Liver (tissue), 9 donors: ENCODE data around the gene DGKH. TPM values are rescaled to one million over a fixed set of nuclear protein-coding genes. Genes with fewer than 3 reads are reported as not detected.

Source experiments
- DNase-seq: peaks from one replicate; pipeline ENCODE4 v3.0.0-alpha.2; 2017; ENCODE audit warnings: low spot score
- H3K27ac ChIP-seq, 2 donors: one replicate each; pipeline ENCODE4 v1.7.0; 2013; ENCODE audit warnings: inconsistent platforms in 2 of 2, low read length in 2 of 2, control low read depth in 1 of 2, low read depth in 1 of 2, mild to moderate bottlenecking in 1 of 2
- H3K27me3 ChIP-seq, 4 donors: one replicate each; pipeline versions ENCODE4 v1.6.1 to v1.7.0; 2013; ENCODE audit warnings: low read length in 3 of 4, inconsistent platforms in 1 of 4, mild to moderate bottlenecking in 1 of 4, moderate library complexity in 1 of 4; ENCODE audit not compliant: control insufficient read depth in 4 of 4, insufficient read depth in 4 of 4
- H3K36me3 ChIP-seq, 4 donors: one replicate each; pipeline versions ENCODE4 v1.6.1 to v1.7.0; 2013; ENCODE audit warnings: low read length in 3 of 4, mild to moderate bottlenecking in 3 of 4, low read depth in 1 of 4, moderate library complexity in 1 of 4; ENCODE audit not compliant: control insufficient read depth in 4 of 4, insufficient read depth in 3 of 4
- H3K4me1 ChIP-seq, 4 donors: one replicate each; pipeline versions ENCODE4 v1.6.1 to v1.7.0; 2013; ENCODE audit warnings: low read length in 3 of 4, mild to moderate bottlenecking in 3 of 4, moderate library complexity in 1 of 4; ENCODE audit not compliant: control insufficient read depth in 4 of 4, insufficient read depth in 4 of 4
- H3K4me3 ChIP-seq, 3 donors: one replicate each; pipeline versions ENCODE4 v1.6.1 to v1.7.0; 2013; ENCODE audit warnings: low read length in 3 of 3, control low read depth in 1 of 3, low read depth in 1 of 3, mild to moderate bottlenecking in 1 of 3
- H3K9ac ChIP-seq, 2 donors: one replicate each; pipeline ENCODE4 v1.7.0; 2013; ENCODE audit warnings: low read length in 2 of 2, mild to moderate bottlenecking in 2 of 2, moderate library complexity in 2 of 2, control low read depth in 1 of 2, low read depth in 1 of 2
- H3K9me3 ChIP-seq, 4 donors: one replicate each; pipeline versions ENCODE4 v1.6.1 to v1.7.0; 2013; ENCODE audit warnings: low read length in 3 of 4; ENCODE audit not compliant: control insufficient read depth in 4 of 4
- ATF3 ChIP-seq: IDR thresholded peaks from 2 replicates; pipeline ENCODE4 v1.6.1; 2016; ENCODE audit warnings: antibody characterized with exemption
- CTCF ChIP-seq: fragments of 150-350 bp; IDR thresholded peaks from 2 replicates; pipeline ENCODE4 v1.5.1; 2017; ENCODE audit warnings: improper control_type of control experiment, low read depth, low read length; ENCODE audit not compliant: missing input control
- EGR1 ChIP-seq, 2 donors: IDR thresholded peaks; 2 replicates each; pipeline ENCODE4 v1.6.1; 2016 to 2018; ENCODE audit warnings: antibody characterized with exemption in 2 of 2, low read depth in 2 of 2
- FOXA1 ChIP-seq: IDR thresholded peaks from 2 replicates; pipeline ENCODE4 v1.6.1; 2016; ENCODE audit warnings: antibody characterized with exemption
- FOXA2 ChIP-seq: IDR thresholded peaks from 2 replicates; pipeline ENCODE4 v1.6.1; 2016; ENCODE audit warnings: antibody characterized with exemption
- GABPA ChIP-seq, 2 donors: IDR thresholded peaks in 1 of 2; conservative IDR thresholded peaks in 1 of 2; 2 replicates each; pipeline ENCODE4 v1.6.1; 2016; ENCODE audit warnings: antibody characterized with exemption in 2 of 2, mild to moderate bottlenecking in 1 of 2, moderate library complexity in 1 of 2
- HNF4A ChIP-seq, 2 donors: conservative IDR thresholded peaks; 2 replicates each; pipeline ENCODE4 v1.6.1; 2016; ENCODE audit warnings: antibody characterized with exemption in 2 of 2, mild to moderate bottlenecking in 2 of 2
- HNF4G ChIP-seq: IDR thresholded peaks from 2 replicates; pipeline ENCODE4 v1.6.1; 2016; ENCODE audit warnings: antibody characterized with exemption
- JUND ChIP-seq, 2 donors: IDR thresholded peaks; 2 replicates each; pipeline ENCODE4 v1.6.1; 2016; ENCODE audit warnings: antibody characterized with exemption in 2 of 2
- MAX ChIP-seq: IDR thresholded peaks from 2 replicates; pipeline ENCODE4 v1.6.1; 2016; ENCODE audit warnings: antibody characterized with exemption
- NR2F2 ChIP-seq: IDR thresholded peaks from 2 replicates; pipeline ENCODE4 v1.6.1; 2016; ENCODE audit warnings: antibody characterized with exemption
- RAD21 ChIP-seq, 2 donors: IDR thresholded peaks; 2 replicates each; pipeline ENCODE4 v1.6.1; 2016; ENCODE audit warnings: antibody characterized with exemption in 2 of 2, mild to moderate bottlenecking in 2 of 2
- REST ChIP-seq: IDR thresholded peaks from 2 replicates; pipeline ENCODE4 v1.6.1; 2016; ENCODE audit warnings: antibody characterized with exemption, mild to moderate bottlenecking
- RXRA ChIP-seq, 2 donors: IDR thresholded peaks; 2 replicates each; pipeline ENCODE4 v1.6.1; 2017 to 2018; ENCODE audit warnings: antibody characterized with exemption in 2 of 2, mild to moderate bottlenecking in 1 of 2
- SP1 ChIP-seq: IDR thresholded peaks from 2 replicates; pipeline ENCODE4 v1.6.1; 2018; ENCODE audit warnings: antibody characterized with exemption, mild to moderate bottlenecking
- TAF1 ChIP-seq: conservative IDR thresholded peaks from 2 replicates; pipeline ENCODE4 v1.6.1; 2016; ENCODE audit warnings: antibody characterized with exemption, mild to moderate bottlenecking
- YY1 ChIP-seq: IDR thresholded peaks from 2 replicates; pipeline ENCODE4 v1.6.1; 2016; ENCODE audit warnings: antibody characterized with exemption, mild to moderate bottlenecking
- ZBTB33 ChIP-seq: IDR thresholded peaks from 2 replicates; pipeline ENCODE4 v1.6.1; 2016; ENCODE audit warnings: antibody characterized with exemption
- WGBS: extraction: QIAGEN DNeasy Blood & Tissue Kit; methylation state at CpG from one replicate; pipeline ENCODE4 v1.1.7; 2013; 5-methylcytosine and 5-hydroxymethylcytosine counted together
- polyA plus RNA-seq, 2 donors: library from polyadenylated mRNA; stranded (reverse) in 1 of 2; unstranded in 1 of 2; fragments of 200-250 nt in 1 of 2; fragments of >200 nt in 1 of 2; fragmentation: Nextera tagmentation in 1 of 2; extraction: Ambion mirVana in 1 of 2; gene quantifications; one replicate each; pipeline versions ENCODE4 v1.2.1 to v1.2.3, GENCODE V29; 2013 to 2015
- total RNA-seq, 2 donors: library from RNA; depleted of rRNA; stranded (reverse); fragments of >200 nt; gene quantifications; one replicate each; pipeline ENCODE4 v1.2.3, GENCODE V29; 2014
- donor health status: healthy.
- donor health status: healthy.
- donor health status: healthy.
- donor health status: healthy.
- donor health status: healthy.

The DGKH gene
- total and polyA plus RNA-seq, 4 donors = 0.25 to 3.7 (median 0.97) TPM

- no peak for TF ChIP-seq FOXA2
- TF ChIP-seq JUND (IDR thresholded peaks at IDR 0.05) = no peak
- no peak for TF ChIP-seq EGR1 (IDR thresholded peaks at IDR 0.05; ENCODE audit: low read depth in 2 of 2)
- TF ChIP-seq REST = no peak
- no peak for TF ChIP-seq FOXA1
- no peak for TF ChIP-seq ATF3
- TF ChIP-seq SP1 = no peak
- no peak for TF ChIP-seq HNF4A (conservative IDR thresholded peaks at IDR 0.05)
- TF ChIP-seq NR2F2 = no peak
- TF ChIP-seq ZBTB33 = no peak
- TF ChIP-seq RXRA (IDR thresholded peaks at IDR 0.05) = no peak
- no peak for TF ChIP-seq TAF1
- TF ChIP-seq RAD21 (IDR thresholded peaks at IDR 0.05) = no peak
- TF ChIP-seq CTCF = no peak
- no peak for TF ChIP-seq HNF4G
- TF ChIP-seq GABPA (IDR thresholded peaks at IDR 0.05 in 1 of 2, conservative IDR thresholded peaks at IDR 0.05 in 1 of 2) = no peak
- TF ChIP-seq MAX = no peak
- Histone ChIP-seq H3K27ac (no peak overlapping the region), H3K9ac (no peak overlapping the region), H3K36me3 (no peaks in the 10 kb centered on the region), H3K4me1 (no peaks in the 10 kb centered on the region), H3K4me3 (no peak overlapping the region), H3K27me3 (no peaks in the 10 kb centered on the region), H3K9me3 (no peaks in the 10 kb centered on the region)
- no peak for DNase-seq
- 62% methylated on average over 6 of the region's 6 CpGs for WGBS
These were observed 46.9 kb upstream of the DGKH start for GRCh38 chr13:42001580-42001979.

- H3K4me3 ChIP-seq = no peak overlapping the region
- H3K36me3 ChIP-seq = no peaks in the 10 kb centered on the region
- no peaks in the 10 kb centered on the region for H3K4me1 ChIP-seq
- H3K9ac ChIP-seq = no peak overlapping the region
- no peaks in the 10 kb centered on the region for H3K27me3 ChIP-seq
- no peak overlapping the region for H3K27ac ChIP-seq
- DNase-seq = no peak
- WGBS = 88% methylated on average over 2 of the region's 2 CpGs
- H3K9me3 ChIP-seq = no peaks in the 10 kb centered on the region
- no peak for TF ChIP-seq FOXA2
- TF ChIP-seq YY1 = no peak
- no peak for TF ChIP-seq HNF4A (conservative IDR thresholded peaks at IDR 0.05)
- TF ChIP-seq JUND (IDR thresholded peaks at IDR 0.05) = no peak
- no peak for TF ChIP-seq FOXA1
- no peak for TF ChIP-seq REST
- TF ChIP-seq RAD21 (IDR thresholded peaks at IDR 0.05) = no peak
- TF ChIP-seq MAX = no peak
- TF ChIP-seq SP1 = no peak
- TF ChIP-seq ZBTB33 = no peak
These were observed 46.4 kb upstream of the DGKH start for GRCh38 chr13:42002066-42002465.
